ENCODE data around the gene ARMC9. TPM values are rescaled to one million over a fixed set of nuclear protein-coding genes. Genes with fewer than 3 reads are reported as not detected.

ARMC9 gene
- total RNA-seq, 1 experiment from 2014 or later, result 14.9 TPM

DNA sequence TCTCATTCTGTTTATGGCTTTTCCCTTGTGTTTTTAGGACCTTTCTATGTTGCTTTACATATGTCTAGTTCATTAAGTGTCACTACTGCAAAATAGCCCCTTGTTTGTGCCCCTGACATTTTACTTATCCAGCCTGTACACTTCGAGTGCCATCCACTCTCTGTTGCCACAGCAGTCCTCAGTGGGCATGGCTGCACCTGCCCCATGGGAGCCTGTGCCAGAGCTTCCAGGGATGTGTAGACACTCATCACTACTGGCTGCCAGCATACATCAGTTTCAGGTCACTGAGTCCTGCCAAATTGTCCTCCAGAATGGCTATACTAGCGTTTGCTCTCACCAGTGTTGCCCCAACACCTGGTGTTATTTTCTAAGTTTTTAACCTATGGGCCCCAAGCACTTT, 80.4 kb downstream of the ARMC9 start:
- no peaks in the 10 kb centered on the region for H3K27me3 ChIP-seq (replicated peaks; ENCODE audit: insufficient read depth, low read depth, low read length, poor library complexity)
- no peaks in the 10 kb centered on the region for H3K36me3 ChIP-seq (ENCODE audit: insufficient read depth, low read length, poor library complexity, severe bottlenecking)
- no TSS peak for BruUV-seq (replicated peaks)
- H3K27ac ChIP-seq (ENCODE audit: low read depth, low read length, poor library complexity, severe bottlenecking), result no peak overlapping the region
- no peak for DNase-seq (ENCODE audit: low spot score)
- H3K9me3 ChIP-seq (ENCODE audit: low read depth, low read length, poor library complexity, severe bottlenecking), result no peaks in the 10 kb centered on the region
- no peaks in the 10 kb centered on the region for H3K4me1 ChIP-seq (ENCODE audit: insufficient read depth, low read length, poor library complexity, severe bottlenecking)
- ChIA-PET CTCF (no interaction called here), POLR2A (ENCODE audit: low non-redundant PET) (no interaction called here)
- H3K4me3 ChIP-seq (ENCODE audit: low read depth, low read length, poor library complexity, severe bottlenecking), result no peak overlapping the region
- no peak for TF ChIP-seq EZH2 (IDR thresholded peaks at IDR 0.05; ENCODE audit: borderline replicate concordance, low read depth, low read length, poor library complexity, severe bottlenecking)
- no peak for TF ChIP-seq CTCF (conservative IDR thresholded peaks at IDR 0.05; ENCODE audit: low read depth, low read length)
- intact Hi-C loops (cut with micrococcal nuclease; ENCODE audit: unreplicated experiment), result no loop called here

GRCh38 chr2:231280846-231281245, 82.4 kb downstream of the ARMC9 start:
- ChIA-PET POLR2A (ENCODE audit: low non-redundant PET) (no interaction called here), CTCF (no interaction called here)
- intact Hi-C loops (cut with micrococcal nuclease; ENCODE audit: unreplicated experiment), result no loop called here
- Histone ChIP-seq H3K36me3 (ENCODE audit: insufficient read depth, low read length, poor library complexity, severe bottlenecking) (no peaks in the 10 kb centered on the region), H3K9me3 (ENCODE audit: low read depth, low read length, poor library complexity, severe bottlenecking) (no peaks in the 10 kb centered on the region), H3K4me3 (ENCODE audit: low read depth, low read length, poor library complexity, severe bottlenecking) (no peak overlapping the region), H3K4me1 (ENCODE audit: insufficient read depth, low read length, poor library complexity, severe bottlenecking) (no peaks in the 10 kb centered on the region), H3K27me3 (replicated peaks; ENCODE audit: insufficient read depth, low read depth, low read length, poor library complexity) (no peaks in the 10 kb centered on the region), H3K27ac (ENCODE audit: low read depth, low read length, poor library complexity, severe bottlenecking) (no peak overlapping the region)
- TF ChIP-seq EZH2 (IDR thresholded peaks at IDR 0.05; ENCODE audit: borderline replicate concordance, low read depth, low read length, poor library complexity, severe bottlenecking), result no peak
- no peak for TF ChIP-seq CTCF (conservative IDR thresholded peaks at IDR 0.05; ENCODE audit: low read depth, low read length)
- DNase-seq (ENCODE audit: low spot score), result no peak
- BruUV-seq (replicated peaks), result no TSS peak

- DNase-seq (ENCODE audit: low spot score), result no peak
- intact Hi-C loops (cut with micrococcal nuclease; ENCODE audit: unreplicated experiment), result no loop called here
- BruUV-seq (replicated peaks), result no TSS peak
- TF ChIP-seq CTCF (conservative IDR thresholded peaks at IDR 0.05; ENCODE audit: low read depth, low read length) (no peak), EZH2 (IDR thresholded peaks at IDR 0.05; ENCODE audit: borderline replicate concordance, low read depth, low read length, poor library complexity, severe bottlenecking) (no peak)
- H3K4me1 ChIP-seq (ENCODE audit: insufficient read depth, low read length, poor library complexity, severe bottlenecking), result no peaks in the 10 kb centered on the region
- CTCF ChIA-PET, result no interaction called here
- POLR2A ChIA-PET (ENCODE audit: low non-redundant PET), result no interaction called here
- no peaks in the 10 kb centered on the region for H3K9me3 ChIP-seq (ENCODE audit: low read depth, low read length, poor library complexity, severe bottlenecking)
- no peak overlapping the region for H3K27ac ChIP-seq (ENCODE audit: low read depth, low read length, poor library complexity, severe bottlenecking)
- H3K36me3 ChIP-seq (ENCODE audit: insufficient read depth, low read length, poor library complexity, severe bottlenecking), result no peaks in the 10 kb centered on the region
- no peaks in the 10 kb centered on the region for H3K27me3 ChIP-seq (replicated peaks; ENCODE audit: insufficient read depth, low read depth, low read length, poor library complexity)
- no peak overlapping the region for H3K4me3 ChIP-seq (ENCODE audit: low read depth, low read length, poor library complexity, severe bottlenecking)
Measured at GRCh38 chr2:231284296-231284695, 85.9 kb downstream of the ARMC9 start.
